IMR-90 (cell line): ENCODE results near the gene ACSBG1. TPM values are rescaled to one million over a fixed set of nuclear protein-coding genes. Genes with fewer than 3 reads are reported as not detected.

ENCODE experiments used
- ATAC-seq: fragments of 200-7000 bp; cut with Tn5 transposase; 2 replicates; pipeline ENCODE4 v1.9.1; 2020; ENCODE audit warnings: low read depth, mild to moderate bottlenecking, moderate library complexity
- BruUV-seq: library from RNA; stranded (reverse); fragments of 400-500 nt; replicated peaks from 2 replicates; lab custom pipeline; 2021; lab: Mats Ljungman, UMichigan
- CTCF ChIA-PET: fragments of 300-600 bp; formaldehyde crosslinking; extraction: SDS; loops from one replicate; lab custom pipeline; 2021; ENCODE audit warnings: antibody characterized with exemption; lab: Yijun Ruan, JAX
- POLR2A ChIA-PET: fragments of 300-600 bp; sonication (Branson Sonifier 250); formaldehyde crosslinking; loops from one replicate; lab custom pipeline; 2022; ENCODE audit warnings: antibody characterized with exemption; ENCODE audit not compliant: unreplicated experiment; lab: Charles Lee
- DNase-seq: peaks from one replicate; pipeline ENCODE4 v3.0.0; 2013
- H2AFZ ChIP-seq: replicated peaks from 2 replicates; pipeline ENCODE3; 2013; ENCODE audit warnings: low read length, mild to moderate bottlenecking; ENCODE audit not compliant: poor library complexity
- H2AK5ac ChIP-seq: 2 replicates; pipeline ENCODE4 v1.6.1; 2013; ENCODE audit warnings: low read depth, low read length, inconsistent platforms
- H2AK9ac ChIP-seq: replicated peaks from 2 replicates; pipeline ENCODE3; 2013; ENCODE audit warnings: mild to moderate bottlenecking, low read depth, low read length, moderate library complexity; ENCODE audit not compliant: poor library complexity
- H2BK120ac ChIP-seq: 2 replicates; pipeline ENCODE4 v1.6.1; 2013; ENCODE audit warnings: low read depth, low read length, inconsistent platforms
- H2BK15ac ChIP-seq: 3 replicates; pipeline ENCODE4 v1.6.1; 2013; ENCODE audit warnings: low read depth, low read length, inconsistent platforms
- H2BK20ac ChIP-seq: 2 replicates; pipeline ENCODE4 v1.6.1; 2013; ENCODE audit warnings: low read depth, mild to moderate bottlenecking, inconsistent platforms, low read length, moderate library complexity
- H2BK5ac ChIP-seq: 2 replicates; pipeline ENCODE4 v1.6.1; 2013; ENCODE audit warnings: mild to moderate bottlenecking, low read depth, low read length, inconsistent platforms; ENCODE audit not compliant: poor library complexity, severe bottlenecking
- H3K14ac ChIP-seq: replicated peaks from 2 replicates; pipeline ENCODE4 v1.6.1; 2013; ENCODE audit warnings: low read depth, low read length, inconsistent platforms
- H3K18ac ChIP-seq: 2 replicates; pipeline ENCODE4 v1.6.1; 2013; ENCODE audit warnings: low read depth, low read length, control low read depth
- H3K23ac ChIP-seq: 2 replicates; pipeline ENCODE4 v1.6.1; 2013; ENCODE audit warnings: low read depth, low read length, inconsistent platforms
- H3K27ac ChIP-seq: 2 replicates; pipeline ENCODE4 v1.5.1; 2013; ENCODE audit warnings: mild to moderate bottlenecking, control low read depth, low read length; ENCODE audit not compliant: insufficient read depth
- H3K27me3 ChIP-seq: 2 replicates; pipeline ENCODE4 v1.6.1; 2013; ENCODE audit warnings: low read length; ENCODE audit not compliant: control insufficient read depth, insufficient read depth
- H3K36me3 ChIP-seq: 2 replicates; pipeline ENCODE4 v1.6.1; 2013; ENCODE audit warnings: low read length, mixed read lengths; ENCODE audit not compliant: control insufficient read depth, insufficient read depth
- H3K4ac ChIP-seq: 2 replicates; pipeline ENCODE4 v1.6.1; 2013; ENCODE audit warnings: low read depth, low read length, inconsistent platforms
- H3K4me1 ChIP-seq: 2 replicates; pipeline ENCODE4 v1.6.1; 2013; ENCODE audit warnings: low read length, mixed read lengths; ENCODE audit not compliant: control insufficient read depth, insufficient read depth
- H3K4me2 ChIP-seq: 2 replicates; pipeline ENCODE4 v1.6.1; 2013; ENCODE audit warnings: low read depth, mild to moderate bottlenecking, control low read depth, low read length, moderate library complexity
- H3K4me3 ChIP-seq: 2 replicates; pipeline ENCODE4 v1.5.1; 2013; ENCODE audit warnings: low read depth, mild to moderate bottlenecking, control low read depth, low read length, moderate library complexity; ENCODE audit not compliant: insufficient read depth
- H3K56ac ChIP-seq: 2 replicates; pipeline ENCODE4 v1.6.1; 2013; ENCODE audit warnings: low read length, inconsistent platforms; ENCODE audit not compliant: insufficient read depth; ENCODE audit errors: extremely low read depth
- H3K79me1 ChIP-seq, 2 experiments: 2 replicates each; pipeline ENCODE4 v1.6.1; 2013; ENCODE audit warnings: low read length in 2 of 2, inconsistent platforms in 1 of 2, low read depth in 1 of 2
- H3K9ac ChIP-seq: 2 replicates; pipeline ENCODE4 v1.6.1; 2013; ENCODE audit warnings: low read depth, low read length, control low read depth
- H3K9me1 ChIP-seq: 2 replicates; pipeline ENCODE4 v1.6.1; 2013; ENCODE audit warnings: low read length, inconsistent platforms; ENCODE audit not compliant: insufficient read depth
- H3K9me3 ChIP-seq: 2 replicates; pipeline ENCODE4 v1.6.1; 2013; ENCODE audit warnings: low read length; ENCODE audit not compliant: control insufficient read depth, insufficient read depth
- H4K20me1 ChIP-seq: 2 replicates; pipeline ENCODE4 v1.6.1; 2013; ENCODE audit warnings: low read length, inconsistent platforms; ENCODE audit not compliant: insufficient read depth
- H4K5ac ChIP-seq: 2 replicates; pipeline ENCODE4 v1.6.1; 2013; ENCODE audit warnings: mild to moderate bottlenecking, low read depth, low read length, control low read depth
- H4K8ac ChIP-seq, 2 experiments: 2 replicates each; pipeline ENCODE4 v1.6.1; 2013; ENCODE audit warnings: low read depth in 2 of 2, low read length in 2 of 2, control low read depth in 1 of 2, inconsistent platforms in 1 of 2
- H4K91ac ChIP-seq: 2 replicates; pipeline ENCODE4 v1.6.1; 2013; ENCODE audit warnings: low read depth, low read length, inconsistent platforms; ENCODE audit not compliant: insufficient read depth
- BHLHE40 ChIP-seq: fragments of 150-350 bp; IDR thresholded peaks from 2 replicates; pipeline ENCODE4 v1.6.1; 2016; ENCODE audit warnings: mild to moderate bottlenecking, low read depth, low read length
- CEBPB ChIP-seq: IDR thresholded peaks from 2 replicates; pipeline ENCODE4 v1.6.1; 2012; ENCODE audit warnings: low read depth, low read length, improper control_type of control experiment
- CHD1 ChIP-seq: IDR thresholded peaks from 2 replicates; pipeline ENCODE4 v1.6.1; 2012; ENCODE audit warnings: low read depth, low read length, improper control_type of control experiment
- CTCF ChIP-seq: conservative IDR thresholded peaks from 2 replicates; pipeline ENCODE4 v1.5.1; 2012; ENCODE audit warnings: mild to moderate bottlenecking, low read depth, low read length, improper control_type of control experiment
- FOS ChIP-seq: fragments of 150-350 bp; IDR thresholded peaks from 2 replicates; pipeline ENCODE4 v1.6.1; 2016; ENCODE audit warnings: low read depth, low read length
- MAFK ChIP-seq: IDR thresholded peaks from 2 replicates; pipeline ENCODE4 v1.6.1; 2012; ENCODE audit warnings: low read depth, low read length, improper control_type of control experiment
- MAZ ChIP-seq: IDR thresholded peaks from 2 replicates; pipeline ENCODE4 v1.6.1; 2012; ENCODE audit warnings: low read depth, mild to moderate bottlenecking, low read length, improper control_type of control experiment, moderate library complexity, borderline replicate concordance
- MXI1 ChIP-seq: IDR thresholded peaks from 2 replicates; pipeline ENCODE4 v1.6.1; 2012; ENCODE audit warnings: low read depth, mild to moderate bottlenecking, low read length, moderate library complexity, borderline replicate concordance
- NFE2L2 ChIP-seq: fragments of 150-350 bp; IDR thresholded peaks from 2 replicates; pipeline ENCODE4 v1.6.1; 2016; ENCODE audit warnings: low read depth, mild to moderate bottlenecking, low read length
- POLR2A ChIP-seq: IDR thresholded peaks from 2 replicates; pipeline ENCODE4 v1.6.1; 2012; ENCODE audit warnings: mild to moderate bottlenecking, low read depth, low read length
- RAD21 ChIP-seq: IDR thresholded peaks from 2 replicates; pipeline ENCODE4 v1.6.1; 2012; ENCODE audit warnings: low read length, improper control_type of control experiment
- RCOR1 ChIP-seq: IDR thresholded peaks from 2 replicates; pipeline ENCODE4 v1.6.1; 2012; ENCODE audit warnings: mild to moderate bottlenecking, low read length, improper control_type of control experiment; ENCODE audit not compliant: insufficient replicate concordance
- RFX5 ChIP-seq: IDR thresholded peaks from 2 replicates; pipeline ENCODE4 v1.8.0; 2012; ENCODE audit warnings: low read depth, mild to moderate bottlenecking, low read length, moderate library complexity
- SMC3 ChIP-seq: fragments of 150-350 bp; IDR thresholded peaks from 2 replicates; pipeline ENCODE4 v1.6.1; 2016; ENCODE audit warnings: low read depth, mild to moderate bottlenecking, antibody characterized with exemption, low read length, moderate library complexity
- USF2 ChIP-seq: fragments of 150-350 bp; IDR thresholded peaks from 2 replicates; pipeline ENCODE4 v1.6.1; 2017; ENCODE audit warnings: mild to moderate bottlenecking, antibody characterized with exemption, low read length, low read depth
- WGBS, 2 experiments: methylation state at CpG; one replicate each; pipeline versions ENCODE4 v1.1.5 to v1.1.7; 2013; ENCODE audit warnings: missing lambda C conversion rate in 2 of 2; ENCODE audit not compliant: insufficient read length in 1 of 2; ENCODE audit errors: extremely low coverage in 2 of 2; 5-methylcytosine and 5-hydroxymethylcytosine counted together
- dilution Hi-C: fragments of 300-500 bp; cut with HindIII; formaldehyde crosslinking; loops from one replicate; pipeline ENCODE4 v1.14.3; 2018; ENCODE audit warnings: low sequenced_read_pairs; ENCODE audit not compliant: unreplicated experiment
- in situ Hi-C: fragments of 300-500 bp; cut with MboI; formaldehyde crosslinking; loops from 3 replicates; pipeline ENCODE4 v1.14.3; 2019; ENCODE audit warnings: low sequenced_read_pairs, inconsistent platforms, mixed read lengths
- intact Hi-C: fragments of 100-400 bp; cut with micrococcal nuclease; formaldehyde crosslinking; loops from 2 replicates; pipeline ENCODE4 v1.10.0; 2022
- polyA plus RNA-seq, 3 experiments: library from polyadenylated mRNA; depleted of rRNA; stranded (reverse); fragments of >200 nt; gene quantifications; 2 replicates each; pipeline ENCODE4 v1.2.3, GENCODE V29; 2012; ENCODE audit warnings: low replicate concordance in 1 of 3
- total RNA-seq: library from RNA; depleted of rRNA; stranded (reverse); fragments of >200 nt; gene quantifications from 2 replicates; pipeline ENCODE4 v1.2.3, GENCODE V29; 2012
- TF ChIP-seq, protein P1 (sequence below): fragments of 150-350 bp; IDR thresholded peaks from 2 replicates; pipeline ENCODE4 v1.6.1; 2016; ENCODE audit warnings: low read depth, mild to moderate bottlenecking, low read length, moderate library complexity, borderline replicate concordance

ACSBG1 gene
- total and polyA plus RNA-seq, 2 of the 4 experiments (the other 2 are of a cell fraction): 0.02 TPM; not detected in 1

DNA sequence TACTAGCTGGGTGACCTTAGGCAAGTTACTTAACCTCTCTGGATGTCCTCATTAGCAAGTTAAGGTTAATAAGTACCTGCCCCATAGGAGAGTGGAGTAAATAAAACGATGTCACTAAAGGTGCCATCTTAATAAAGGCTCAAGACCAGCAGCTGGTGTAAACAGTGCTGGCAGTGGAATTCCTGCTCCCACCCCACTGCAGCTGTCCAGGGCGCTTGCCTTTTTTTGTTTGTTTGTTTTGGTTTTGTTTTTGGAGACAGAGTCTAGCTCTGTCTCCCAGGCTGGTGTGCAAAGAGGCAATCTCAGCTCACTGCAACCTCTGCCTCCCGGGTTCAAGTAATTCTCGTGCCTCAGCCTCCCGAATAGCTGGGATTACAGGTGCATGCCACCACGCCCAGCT lies 56.3 kb downstream of the ACSBG1 start:
- intact Hi-C loops: no loop called here
- TF ChIP-seq RCOR1: no peak
- TF ChIP-seq POLR2A: no peak
- no peak for TF ChIP-seq FOS
- no peak for TF ChIP-seq MXI1
- TF ChIP-seq CHD1: no peak
- TF ChIP-seq CEBPB: no peak
- TF ChIP-seq RFX5: no peak
- TF ChIP-seq MAFK: no peak
- no peak for TF ChIP-seq SMC3
- no peak for TF ChIP-seq RAD21
- no peak for TF ChIP-seq BHLHE40
- no peak for TF ChIP-seq CTCF
- TF ChIP-seq, protein P1, sequence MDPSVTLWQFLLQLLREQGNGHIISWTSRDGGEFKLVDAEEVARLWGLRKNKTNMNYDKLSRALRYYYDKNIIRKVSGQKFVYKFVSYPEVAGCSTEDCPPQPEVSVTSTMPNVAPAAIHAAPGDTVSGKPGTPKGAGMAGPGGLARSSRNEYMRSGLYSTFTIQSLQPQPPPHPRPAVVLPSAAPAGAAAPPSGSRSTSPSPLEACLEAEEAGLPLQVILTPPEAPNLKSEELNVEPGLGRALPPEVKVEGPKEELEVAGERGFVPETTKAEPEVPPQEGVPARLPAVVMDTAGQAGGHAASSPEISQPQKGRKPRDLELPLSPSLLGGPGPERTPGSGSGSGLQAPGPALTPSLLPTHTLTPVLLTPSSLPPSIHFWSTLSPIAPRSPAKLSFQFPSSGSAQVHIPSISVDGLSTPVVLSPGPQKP: no peak
- TF ChIP-seq MAZ: no peak
- no peak for TF ChIP-seq USF2
- no peak for TF ChIP-seq NFE2L2

More for the DNA sequence above, 56.3 kb downstream of the ACSBG1 start:
- H2BK20ac ChIP-seq: no peak overlapping the region
- no peak overlapping the region for H3K9ac ChIP-seq
- no peak overlapping the region for H3K4ac ChIP-seq
- no peak overlapping the region for H4K91ac ChIP-seq
- H2AK5ac ChIP-seq: no peak overlapping the region
- H3K4me3 ChIP-seq: no peak overlapping the region
- dilution Hi-C loops: no loop called here
- H3K56ac ChIP-seq: no peak overlapping the region
- H3K9me3 ChIP-seq: no peaks in the 10 kb centered on the region
- H4K5ac ChIP-seq: no peak overlapping the region
- H3K79me1 ChIP-seq: no peaks in the 10 kb centered on the region
- no peak overlapping the region for H3K18ac ChIP-seq
- ChIA-PET CTCF (interaction anchor here (0.6 to 1.5 kb wide), 6 partner anchors 13 to 245 kb away, joined by 3 read pairs; no protein-coding TSS in a partner anchor), POLR2A (no interaction called here)
- no TSS peak for BruUV-seq
- no peak overlapping the region for H3K27ac ChIP-seq
- H4K20me1 ChIP-seq: no peaks in the 10 kb centered on the region
- H3K27me3 ChIP-seq: peaks cover 6% of the 10 kb centered on the region
- H2BK120ac ChIP-seq: no peak overlapping the region
- H3K4me2 ChIP-seq: no peak overlapping the region
- H2BK5ac ChIP-seq: no peak overlapping the region
- H2AK9ac ChIP-seq: no peak overlapping the region
- H3K9me1 ChIP-seq: no peaks in the 10 kb centered on the region
- no peak overlapping the region for H4K8ac ChIP-seq
- H2BK15ac ChIP-seq: no peak overlapping the region
- no peaks in the 10 kb centered on the region for H3K36me3 ChIP-seq
- H3K14ac ChIP-seq: no peak overlapping the region
- ATAC-seq (no peak), DNase-seq (no peak)
- WGBS, 2 experiments: no CpG with 5 or more reads among the region's 6 CpGs
- in situ Hi-C loops: no loop called here
- H3K23ac ChIP-seq: no peak overlapping the region
- H2AFZ ChIP-seq: no peak overlapping the region
- H3K4me1 ChIP-seq: no peaks in the 10 kb centered on the region
